BE2C (cell line): ENCODE measurements around the gene RMRP.

Source experiments
- DNase-seq: peaks from one replicate; pipeline ENCODE4 v3.0.0-alpha.2; 2020
- H3K27me3 ChIP-seq: fragments of 250-450 bp; sonication (Bioruptor Pico); 2 replicates; pipeline ENCODE4 v1.5.1; 2020; ENCODE audit warnings: mild to moderate bottlenecking
- H3K36me3 ChIP-seq: fragments of 250-450 bp; sonication (Bioruptor Pico); 2 replicates; pipeline ENCODE4 v1.5.1; 2020; ENCODE audit warnings: mild to moderate bottlenecking
- H3K4me1 ChIP-seq: fragments of 250-450 bp; sonication (Bioruptor Pico); 2 replicates; pipeline ENCODE4 v1.5.1; 2020
- H3K4me3 ChIP-seq: 2 replicates; pipeline ENCODE4 v1.5.1; 2011; ENCODE audit warnings: low read depth, low read length
- H3K9me3 ChIP-seq: fragments of 250-450 bp; sonication (Bioruptor Pico); 2 replicates; pipeline ENCODE4 v1.5.1; 2020
- CTCF ChIP-seq: IDR thresholded peaks from 2 replicates; pipeline ENCODE4 v1.5.1; 2012; ENCODE audit warnings: mild to moderate bottlenecking, low read depth, low read length

Gene RMRP

GRCh38 chr9:35695943-35696401 lies 38.2 kb upstream of the RMRP start:
- no peak overlapping the region for H3K4me3 ChIP-seq
- no peak for TF ChIP-seq CTCF
- no peaks in the 10 kb centered on the region for H3K27me3 ChIP-seq
- H3K4me1 ChIP-seq: no peaks in the 10 kb centered on the region
- no peak for DNase-seq
- H3K9me3 ChIP-seq: no peaks in the 10 kb centered on the region
- peaks cover 40% of the 10 kb centered on the region for H3K36me3 ChIP-seq

- no peak for DNase-seq
- H3K4me1 ChIP-seq: no peaks in the 10 kb centered on the region; the same call in 1 of the 2 replicates
- H3K9me3 ChIP-seq: no peaks in the 10 kb centered on the region
- H3K4me3 ChIP-seq: no peak overlapping the region
- H3K36me3 ChIP-seq: peaks cover 1% of the 10 kb centered on the region
- no peak for TF ChIP-seq CTCF
- H3K27me3 ChIP-seq: no peaks in the 10 kb centered on the region
Measured at GRCh38 chr9:35691757-35692301, 34.0 kb upstream of the RMRP start.

- TF ChIP-seq CTCF: no peak
- Histone ChIP-seq H3K36me3 (no peaks in the 10 kb centered on the region; the same call in 1 of the 2 replicates), H3K27me3 (no peaks in the 10 kb centered on the region), H3K4me1 (no peaks in the 10 kb centered on the region; the same call in 1 of the 2 replicates), H3K4me3 (peak overlapping the region; percentile 74), H3K9me3 (no peaks in the 10 kb centered on the region)
- DNase-seq: no peak
Measured at GRCh38 chr9:35691334-35691650, 33.5 kb upstream of the RMRP start.

GRCh38 chr9:35690614-35691333 lies 33.0 kb upstream of the RMRP start:
- no peaks in the 10 kb centered on the region for H3K27me3 ChIP-seq
- no peaks in the 10 kb centered on the region for H3K36me3 ChIP-seq
- H3K9me3 ChIP-seq: no peaks in the 10 kb centered on the region
- no peak for TF ChIP-seq CTCF
- no peaks in the 10 kb centered on the region; the same call in 1 of the 2 replicates for H3K4me1 ChIP-seq
- peak; percentile 60 for DNase-seq
- peak overlapping the region; percentile 74 for H3K4me3 ChIP-seq

- Histone ChIP-seq H3K36me3 (no peaks in the 10 kb centered on the region), H3K9me3 (no peaks in the 10 kb centered on the region), H3K27me3 (no peaks in the 10 kb centered on the region), H3K4me1 (no peaks in the 10 kb centered on the region; the same call in 1 of the 2 replicates), H3K4me3 (peak overlapping the region; percentile 74)
- DNase-seq: no peak
- TF ChIP-seq CTCF: no peak
Measured at GRCh38 chr9:35690294-35690613, 32.4 kb upstream of the RMRP start.

GRCh38 chr9:35689542-35690293 lies 31.9 kb upstream of the RMRP start, which contains the start of gene TPM2:
Gene TPM2 (minus strand): TSS chr9:35689925. CDS start chr9:35689817, 108 bp downstream.
- no peaks in the 10 kb centered on the region for H3K9me3 ChIP-seq
- no peak for DNase-seq
- H3K36me3 ChIP-seq: no peaks in the 10 kb centered on the region
- no peaks in the 10 kb centered on the region; the same call in 1 of the 2 replicates for H3K4me1 ChIP-seq
- TF ChIP-seq CTCF: no peak
- no peaks in the 10 kb centered on the region for H3K27me3 ChIP-seq
- peak within 1 kb of the TSS; percentile 74 for H3K4me3 ChIP-seq
